Skeletal muscle cell (primary cell): ENCODE data around the gene TBL3.
"Not testable (repeated sequence)": the region's sequence is repeated elsewhere in the genome, so short reads cannot be mapped to it uniquely, and the experiment has no call there.

Experiments
- DNase-seq: peaks from one replicate; pipeline ENCODE4 v3.0.0-alpha.2; 2010; ENCODE audit warnings: low read depth
- H3K4me3 ChIP-seq: 2 replicates; pipeline ENCODE4 v1.5.1; 2011; ENCODE audit warnings: low read depth, mild to moderate bottlenecking, control low read depth, low read length, moderate library complexity

TBL3 gene

GRCh38 chr16:1962161-1963153 lies 9.4 kb upstream of the TBL3 start:
- DNase-seq = not testable (repeated sequence)
- H3K4me3 ChIP-seq = peak overlapping the region; percentile 68

- H3K4me3 ChIP-seq = peak overlapping the region; percentile 68
- DNase-seq = no peak
Observed at GRCh38 chr16:1963806-1964505, 7.9 kb upstream of the TBL3 start.

GRCh38 chr16:1964506-1965395 lies 7.1 kb upstream of the TBL3 start, which contains the start of gene RPS2:
TSS of gene RPS2 (minus strand) at chr16:1964826. CDS start at chr16:1964625, 201 bp downstream.
- peak within 1 kb of the TSS; percentile 68 for H3K4me3 ChIP-seq
- peak; percentile 95 for DNase-seq

GRCh38 chr16:1965396-1966001 lies 6.4 kb upstream of the TBL3 start:
- no peak for DNase-seq
- peak overlapping the region; percentile 68 for H3K4me3 ChIP-seq

- DNase-seq = no peak
- peak within 1 kb of the TSS; percentile 68 for H3K4me3 ChIP-seq
Observed at GRCh38 chr16:1966460-1966859, 5.4 kb upstream of the TBL3 start, which contains the start of gene RNF151. TSS of gene RNF151 (plus strand) at chr16:1966856. CDS start at chr16:1966882, 26 bp downstream.

GRCh38 chr16:1968146-1968953 lies 3.5 kb upstream of the TBL3 start:
- H3K4me3 ChIP-seq = no peak overlapping the region
- DNase-seq = no peak

GRCh38 chr16:1972490-1972877 lies 631 bp downstream of the TBL3 start:
- peak overlapping the region; percentile 93 for H3K4me3 ChIP-seq
- DNase-seq = no peak

GRCh38 chr16:1973461-1974156 lies 1.8 kb downstream of the TBL3 start:
- H3K4me3 ChIP-seq = no peak overlapping the region
- DNase-seq = no peak

- no peak overlapping the region for H3K4me3 ChIP-seq
- DNase-seq = no peak
Observed at GRCh38 chr16:1974157-1975070, 2.6 kb downstream of the TBL3 start.

- H3K4me3 ChIP-seq = no peak overlapping the region
- no peak for DNase-seq
Observed at GRCh38 chr16:1975432-1976215, 3.8 kb downstream of the TBL3 start.

- no peak for DNase-seq
- H3K4me3 ChIP-seq = no peak overlapping the region
Observed at GRCh38 chr16:1976216-1976520, 4.3 kb downstream of the TBL3 start.

- H3K4me3 ChIP-seq = no peak overlapping the region
- DNase-seq = no peak
Observed at GRCh38 chr16:1976951-1977874, 5.4 kb downstream of the TBL3 start.

GRCh38 chr16:1977875-1978268 lies 6.0 kb downstream of the TBL3 start:
- no peak for DNase-seq
- no peak overlapping the region for H3K4me3 ChIP-seq

- no peak overlapping the region for H3K4me3 ChIP-seq
- DNase-seq = no peak
Observed at GRCh38 chr16:1978476-1979120, 6.7 kb downstream of the TBL3 start.
